HepG2 (cell line): ENCODE data around the gene DEPDC5. TPM values are rescaled to one million over a fixed set of nuclear protein-coding genes. Genes with fewer than 3 reads are reported as not detected.

Experiments
- ATAC-seq: fragments of 200-7000 bp; cut with Tn5 transposase; 3 replicates; pipeline ENCODE4 v1.9.1; 2020; ENCODE audit warnings: mild to moderate bottlenecking, moderate library complexity
- BruUV-seq: library from RNA; stranded (reverse); fragments of 400-500 nt; replicated peaks from 2 replicates; lab custom pipeline; 2021; lab: Mats Ljungman, UMichigan
- CTCF ChIA-PET: fragments of 300-600 bp; formaldehyde crosslinking; extraction: SDS; loops from one replicate; lab custom pipeline; 2021; ENCODE audit warnings: low total read pairs, inconsistent platforms, low intra/inter-chr PET ratio; lab: Yijun Ruan, JAX
- POLR2A ChIA-PET: fragments of 350-600 bp; sonication (Branson Sonifier 250); formaldehyde crosslinking; loops from one replicate; lab custom pipeline; 2020; ENCODE audit warnings: antibody characterized with exemption, inconsistent platforms; lab: Yijun Ruan, JAX
- DNase-seq: peaks from one replicate; pipeline ENCODE4 v3.0.0-alpha.2; 2015; ENCODE audit warnings: low spot score
- FAIRE-seq: peaks from 3 replicates; lab custom pipeline; 2011; peaks lifted over from hg19 to GRCh38; lab: Jason Lieb, UNC
- H2AFZ ChIP-seq: one replicate; pipeline ENCODE4 v1.6.1; 2011; ENCODE audit warnings: low read length, inconsistent platforms
- H3K27ac ChIP-seq: fragments of 300-600 bp; 3 replicates; pipeline ENCODE4 v1.8.0; 2011; ENCODE audit warnings: mixed run types, mild to moderate bottlenecking, mixed read lengths, low read length, inconsistent platforms; ENCODE audit not compliant: insufficient read depth; ENCODE audit errors: extremely low read length
- H3K27me3 ChIP-seq, 2 experiments: fragments of 200-600 bp in 1 of 2; 2 replicates in 1 of 2; 3 replicates in 1 of 2; pipeline versions ENCODE4 v1.6.0 to v1.8.0; 2011; ENCODE audit warnings: low read length in 2 of 2, mild to moderate bottlenecking in 2 of 2, moderate library complexity in 2 of 2, inconsistent platforms in 1 of 2; ENCODE audit not compliant: insufficient read depth in 2 of 2, control insufficient read depth in 1 of 2
- H3K36me3 ChIP-seq, 2 experiments: fragments of 200-600 bp in 1 of 2; replicated peaks in 1 of 2; 2 replicates in 1 of 2; 3 replicates in 1 of 2; pipeline versions ENCODE4 v1.5.1 to v1.8.0; 2011; ENCODE audit warnings: low read length in 2 of 2, inconsistent platforms in 1 of 2; ENCODE audit not compliant: insufficient read depth in 2 of 2, control insufficient read depth in 1 of 2
- H3K4me1 ChIP-seq: 2 replicates; pipeline ENCODE4 v1.5.1; 2012; ENCODE audit warnings: low read length, inconsistent platforms; ENCODE audit not compliant: insufficient read depth
- H3K4me2 ChIP-seq: 2 replicates; pipeline ENCODE4 v1.6.0; 2011; ENCODE audit warnings: low read depth, low read length, inconsistent platforms
- H3K4me3 ChIP-seq, 3 experiments: fragments of 200-600 bp in 1 of 3; sonication (generic), shearing (Covaris generic) in 1 of 3; replicated peaks in 1 of 3; 2 replicates each; pipeline ENCODE4 v1.5.1; 2011 to 2016; ENCODE audit warnings: low read length in 3 of 3, inconsistent platforms in 2 of 3, low read depth in 2 of 3, mild to moderate bottlenecking in 2 of 3, control low read depth in 1 of 3, mixed read lengths in 1 of 3; ENCODE audit not compliant: insufficient read depth in 1 of 3
- H3K79me2 ChIP-seq: one replicate; pipeline ENCODE4 v1.6.1; 2011; ENCODE audit warnings: low read length, inconsistent platforms; ENCODE audit not compliant: insufficient read depth
- H3K9ac ChIP-seq: 2 replicates; pipeline ENCODE4 v1.6.0; 2011; ENCODE audit warnings: mild to moderate bottlenecking, low read depth, low read length, inconsistent platforms; ENCODE audit not compliant: insufficient read depth
- H3K9me3 ChIP-seq: 2 replicates; pipeline ENCODE4 v1.5.1; 2012; ENCODE audit warnings: mild to moderate bottlenecking, low read length
- H4K20me1 ChIP-seq: 2 replicates; pipeline ENCODE4 v1.6.0; 2011; ENCODE audit warnings: inconsistent platforms, mild to moderate bottlenecking, low read length, moderate library complexity; ENCODE audit not compliant: insufficient read depth
- CREM ChIP-seq, 2 experiments: sonication (generic) in 1 of 2; formaldehyde crosslinking in 1 of 2; IDR thresholded peaks; 2 replicates each; pipeline versions ENCODE4 v1.4.0 to v1.6.1; 2016 to 2020; ENCODE audit warnings: antibody characterized with exemption in 1 of 2, mild to moderate bottlenecking in 1 of 2, missing genetic modification reagents in 1 of 2
- ZBTB40 ChIP-seq, 2 experiments: fragments of 450-650 bp in 1 of 2; sonication (generic) in 1 of 2; formaldehyde crosslinking in 1 of 2; IDR thresholded peaks; 2 replicates each; pipeline versions ENCODE4 v1.6.1 to v1.8.0; 2016 to 2022; ENCODE audit warnings: antibody characterized with exemption in 1 of 2, mild to moderate bottlenecking in 1 of 2, missing genetic modification reagents in 1 of 2
- ZMAT3 ChIP-seq: sonication (generic); formaldehyde crosslinking; conservative IDR thresholded peaks from 2 replicates; pipeline ENCODE4 v1.7.0; 2021; ENCODE audit warnings: missing genetic modification reagents
- ZNF263 ChIP-seq: sonication (generic); formaldehyde crosslinking; IDR thresholded peaks from 2 replicates; pipeline ENCODE4 v1.4.0; 2020; ENCODE audit warnings: missing genetic modification reagents
- ZNF550 ChIP-seq: sonication (generic); formaldehyde crosslinking; IDR thresholded peaks from 2 replicates; pipeline ENCODE4 v1.4.0; 2020; ENCODE audit warnings: mild to moderate bottlenecking, missing genetic modification reagents, borderline replicate concordance
- ZSCAN20 ChIP-seq: sonication (generic); formaldehyde crosslinking; IDR thresholded peaks from 2 replicates; pipeline ENCODE4 v1.4.0; 2020; ENCODE audit warnings: missing genetic modification reagents, mild to moderate bottlenecking, borderline replicate concordance
- WGBS: methylation state at CpG from one replicate; pipeline ENCODE4 v1.1.6; 2017; ENCODE audit warnings: low lambda C conversion rate; 5-methylcytosine and 5-hydroxymethylcytosine counted together
- in situ Hi-C: cut with HindIII; loops from 2 replicates; pipeline ENCODE4 v1.10.0; 2017; ENCODE audit warnings: low pct_unique_long_range_greater_than_20kb; ENCODE audit not compliant: extremely low pct_ligation_motif_present
- intact Hi-C: fragments of 100-400 bp; cut with micrococcal nuclease; formaldehyde crosslinking; loops from one replicate; pipeline ENCODE4 v1.10.0; 2022; ENCODE audit not compliant: unreplicated experiment
- polyA plus RNA-seq, 8 experiments: library from polyadenylated mRNA; depleted of rRNA in 3 of 8; stranded (reverse) in 7 of 8; unstranded in 1 of 8; fragments of >200 nt; fragmentation: Illumina TruSeq in 4 of 8; extraction: Trizol in 4 of 8; gene quantifications; 2 replicates each; pipeline versions ENCODE4 v1.2.1 to v1.2.3, GENCODE V29; 2011 to 2016; ENCODE audit warnings: low read depth in 4 of 8, missing spikeins in 1 of 8, mixed read lengths in 1 of 8; ENCODE audit not compliant: insufficient read depth in 1 of 8
- total RNA-seq, 5 experiments: library from RNA; depleted of rRNA; stranded (reverse); fragments of >200 nt; fragmentation: Illumina TruSeq; extraction: Trizol; gene quantifications; 2 replicates each; pipeline ENCODE4 v1.2.3, GENCODE V29; 2016; ENCODE audit warnings: low read depth in 1 of 5
- TF ChIP-seq, protein P1 (sequence below): sonication (generic); formaldehyde crosslinking; IDR thresholded peaks from 2 replicates; pipeline ENCODE4 v1.8.1; 2022; ENCODE audit warnings: mild to moderate bottlenecking, missing genetic modification reagents
- TF ChIP-seq, protein P2 (sequence below), 2 experiments: IDR thresholded peaks; 2 replicates each; pipeline ENCODE4 v1.6.1; 2011 to 2012; ENCODE audit warnings: low read length in 2 of 2, borderline replicate concordance in 1 of 2, low read depth in 1 of 2, mild to moderate bottlenecking in 1 of 2, moderate library complexity in 1 of 2

Gene DEPDC5
- total and polyA plus RNA-seq, 2 of the 13 experiments (the other 11 are each of a cell fraction or from before 2014, with no cell fraction given) = 9.8 to 12.4 TPM

- no peaks in the 10 kb centered on the region; a peak in 1 of 5 replicates for H3K27me3 ChIP-seq
- H3K27ac ChIP-seq = no peak overlapping the region
- no peaks in the 10 kb centered on the region for H3K79me2 ChIP-seq
- no peak for ATAC-seq
- intact Hi-C loops = no loop called here
- no peak for FAIRE-seq
- no peak for TF ChIP-seq ZNF550
- no peak for TF ChIP-seq ZSCAN20
- TF ChIP-seq, protein P1, sequence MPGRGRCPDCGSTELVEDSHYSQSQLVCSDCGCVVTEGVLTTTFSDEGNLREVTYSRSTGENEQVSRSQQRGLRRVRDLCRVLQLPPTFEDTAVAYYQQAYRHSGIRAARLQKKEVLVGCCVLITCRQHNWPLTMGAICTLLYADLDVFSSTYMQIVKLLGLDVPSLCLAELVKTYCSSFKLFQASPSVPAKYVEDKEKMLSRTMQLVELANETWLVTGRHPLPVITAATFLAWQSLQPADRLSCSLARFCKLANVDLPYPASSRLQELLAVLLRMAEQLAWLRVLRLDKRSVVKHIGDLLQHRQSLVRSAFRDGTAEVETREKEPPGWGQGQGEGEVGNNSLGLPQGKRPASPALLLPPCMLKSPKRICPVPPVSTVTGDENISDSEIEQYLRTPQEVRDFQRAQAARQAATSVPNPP = no peak
- TF ChIP-seq ZBTB40 (IDR thresholded peaks at IDR 0.05) = no peak
- TF ChIP-seq ZBTB40 (CRISPR knock-in tag; IDR thresholded peaks at IDR 0.05) = no peak
- TF ChIP-seq, protein P2, sequence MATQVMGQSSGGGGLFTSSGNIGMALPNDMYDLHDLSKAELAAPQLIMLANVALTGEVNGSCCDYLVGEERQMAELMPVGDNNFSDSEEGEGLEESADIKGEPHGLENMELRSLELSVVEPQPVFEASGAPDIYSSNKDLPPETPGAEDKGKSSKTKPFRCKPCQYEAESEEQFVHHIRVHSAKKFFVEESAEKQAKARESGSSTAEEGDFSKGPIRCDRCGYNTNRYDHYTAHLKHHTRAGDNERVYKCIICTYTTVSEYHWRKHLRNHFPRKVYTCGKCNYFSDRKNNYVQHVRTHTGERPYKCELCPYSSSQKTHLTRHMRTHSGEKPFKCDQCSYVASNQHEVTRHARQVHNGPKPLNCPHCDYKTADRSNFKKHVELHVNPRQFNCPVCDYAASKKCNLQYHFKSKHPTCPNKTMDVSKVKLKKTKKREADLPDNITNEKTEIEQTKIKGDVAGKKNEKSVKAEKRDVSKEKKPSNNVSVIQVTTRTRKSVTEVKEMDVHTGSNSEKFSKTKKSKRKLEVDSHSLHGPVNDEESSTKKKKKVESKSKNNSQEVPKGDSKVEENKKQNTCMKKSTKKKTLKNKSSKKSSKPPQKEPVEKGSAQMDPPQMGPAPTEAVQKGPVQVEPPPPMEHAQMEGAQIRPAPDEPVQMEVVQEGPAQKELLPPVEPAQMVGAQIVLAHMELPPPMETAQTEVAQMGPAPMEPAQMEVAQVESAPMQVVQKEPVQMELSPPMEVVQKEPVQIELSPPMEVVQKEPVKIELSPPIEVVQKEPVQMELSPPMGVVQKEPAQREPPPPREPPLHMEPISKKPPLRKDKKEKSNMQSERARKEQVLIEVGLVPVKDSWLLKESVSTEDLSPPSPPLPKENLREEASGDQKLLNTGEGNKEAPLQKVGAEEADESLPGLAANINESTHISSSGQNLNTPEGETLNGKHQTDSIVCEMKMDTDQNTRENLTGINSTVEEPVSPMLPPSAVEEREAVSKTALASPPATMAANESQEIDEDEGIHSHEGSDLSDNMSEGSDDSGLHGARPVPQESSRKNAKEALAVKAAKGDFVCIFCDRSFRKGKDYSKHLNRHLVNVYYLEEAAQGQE (IDR thresholded peaks at IDR 0.05; ENCODE audit: borderline replicate concordance in 1 of 2, low read depth in 1 of 2, low read length in 2 of 2) = no peak
- no peak for TF ChIP-seq ZNF263 (CRISPR knock-in tag)
- no peak for TF ChIP-seq CREM (IDR thresholded peaks at IDR 0.05)
- TF ChIP-seq CREM (CRISPR knock-in tag; IDR thresholded peaks at IDR 0.05) = no peak
- no peak for TF ChIP-seq ZMAT3 (CRISPR knock-in tag)
- TF ChIP-seq, all 625 proteins: peak for 0
- H3K9ac ChIP-seq = no peak overlapping the region
- DNase-seq = no peak
- H3K4me1 ChIP-seq = peaks cover 52% of the 10 kb centered on the region
- whole genome bisulfite sequencing = 83% methylated on average over 6 of the region's 6 CpGs
- CTCF ChIA-PET = no interaction called here
- no peaks in the 10 kb centered on the region for H4K20me1 ChIP-seq
- H3K4me3 ChIP-seq = no peak overlapping the region
- H3K36me3 ChIP-seq = no peaks in the 10 kb centered on the region
- no peak overlapping the region for H3K4me2 ChIP-seq
- in situ Hi-C loops = no loop called here
- BruUV-seq = no TSS peak
- POLR2A ChIA-PET = no interaction called here
- no peaks in the 10 kb centered on the region for H3K9me3 ChIP-seq
- H2AFZ ChIP-seq = no peak overlapping the region
These were observed 168.7 kb downstream of the DEPDC5 start for GRCh38 chr22:31922534-31922933.
